GM12872 (cell line): ENCODE data around the gene SLC25A41.

ENCODE experiments used
- CTCF ChIP-seq: IDR thresholded peaks from 3 replicates; pipeline ENCODE4 v1.5.1; 2011; ENCODE audit warnings: low read depth, mild to moderate bottlenecking, low read length, moderate library complexity; ENCODE audit not compliant: insufficient read depth

Gene SLC25A41

GRCh38 chr19:6402837-6403608 lies 30.5 kb downstream of the SLC25A41 start:
- TF ChIP-seq CTCF = no peak

- TF ChIP-seq CTCF = no peak
Measured at GRCh38 chr19:6402058-6402457, 31.5 kb downstream of the SLC25A41 start.

- TF ChIP-seq CTCF = no peak
Measured at GRCh38 chr19:6396305-6396704, 37.3 kb downstream of the SLC25A41 start.

- TF ChIP-seq CTCF = no peak
Measured at GRCh38 chr19:6394831-6395230, 38.7 kb downstream of the SLC25A41 start.

- no peak for TF ChIP-seq CTCF
Measured at GRCh38 chr19:6393983-6394412, 39.6 kb downstream of the SLC25A41 start.

GRCh38 chr19:6393074-6393982 lies 40.2 kb downstream of the SLC25A41 start, which contains the start of gene GTF2F1:
Gene GTF2F1, minus strand, starts transcription at chr19:6393164. Its CDS starts 169 bp downstream, at chr19:6392995.
- peak; percentile 33; the same call in 2 of the 3 replicates for TF ChIP-seq CTCF
